ENCODE results near the gene ZCCHC24.

Gene ZCCHC24

GRCh38 chr10:79357180-79357579 is 88.2 kb downstream of the ZCCHC24 start:
- no peak for DNase-seq

GRCh38 chr10:79356104-79356503 is 89.3 kb downstream of the ZCCHC24 start:
- no peak for DNase-seq

GRCh38 chr10:79355420-79356017 is 89.9 kb downstream of the ZCCHC24 start:
- no peak for DNase-seq

- no peak for DNase-seq
These were observed 90.8 kb downstream of the ZCCHC24 start for GRCh38 chr10:79354615-79355014.

GRCh38 chr10:79354141-79354540 is 91.3 kb downstream of the ZCCHC24 start:
- DNase-seq: no peak

- DNase-seq: no peak
These were observed 91.7 kb downstream of the ZCCHC24 start for GRCh38 chr10:79353726-79354125.

- no peak for DNase-seq
These were observed 92.4 kb downstream of the ZCCHC24 start for GRCh38 chr10:79353000-79353406.

GRCh38 chr10:79352035-79352877 is 93.2 kb downstream of the ZCCHC24 start:
- no peak for DNase-seq

GRCh38 chr10:79351332-79351731 is 94.1 kb downstream of the ZCCHC24 start:
- no peak for DNase-seq

- no peak for DNase-seq
These were observed 94.8 kb downstream of the ZCCHC24 start for GRCh38 chr10:79350407-79351154.

GRCh38 chr10:79349766-79350406 is 95.5 kb downstream of the ZCCHC24 start:
- DNase-seq: no peak

- DNase-seq: no peak
These were observed 96.3 kb downstream of the ZCCHC24 start for GRCh38 chr10:79349072-79349491.

- DNase-seq: no peak
These were observed 96.8 kb downstream of the ZCCHC24 start for GRCh38 chr10:79348640-79348988.

GRCh38 chr10:79347894-79348639 is 97.4 kb downstream of the ZCCHC24 start:
- DNase-seq: peak; percentile 31 to 57 (median 52)

- DNase-seq: peak; percentile 85 to 92 (median 89)
These were observed 98.1 kb downstream of the ZCCHC24 start, which contains the start of gene PPIF for GRCh38 chr10:79347226-79347893. Gene PPIF, plus strand, starts transcription at chr10:79347469. Its CDS starts 80 bp downstream, at chr10:79347549.

GRCh38 chr10:79346388-79347225 is 98.8 kb downstream of the ZCCHC24 start:
- DNase-seq: no peak

- no peak for DNase-seq
These were observed 99.4 kb downstream of the ZCCHC24 start for GRCh38 chr10:79346012-79346340.

GRCh38 chr10:79345241-79346011 is 100.0 kb downstream of the ZCCHC24 start:
- DNase-seq: no peak

GRCh38 chr10:79344502-79345195 is 100.8 kb downstream of the ZCCHC24 start:
- no peak for DNase-seq
